ENCODE results near the gene TPH2. TPM values are rescaled to one million over a fixed set of nuclear protein-coding genes. Genes with fewer than 3 reads are reported as not detected.

TPH2 gene
- total RNA-seq, 1 experiment from 2014 or later = not detected

DNA sequence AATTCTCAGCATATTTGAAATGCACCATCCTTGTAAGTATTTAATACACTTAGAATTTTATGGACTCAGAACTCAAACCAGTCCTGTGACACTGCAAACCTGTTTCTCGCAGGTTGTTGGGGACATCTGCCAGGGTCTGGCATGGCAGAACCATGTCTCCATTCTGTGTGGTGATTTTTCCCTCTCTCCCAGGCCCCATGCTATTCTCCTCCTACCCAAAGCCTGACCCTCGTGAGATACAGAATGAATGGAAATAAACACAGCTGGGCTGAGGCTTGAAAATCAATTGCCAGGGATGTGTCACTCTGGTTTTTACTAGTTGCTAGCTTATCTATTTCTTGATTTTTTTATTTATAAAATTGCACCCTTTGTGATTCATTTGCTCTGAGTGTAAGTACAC lies 19.8 kb downstream of the TPH2 start:
- DNase-seq (ENCODE audit: extremely low read depth, low read depth) = no peak

DNA sequence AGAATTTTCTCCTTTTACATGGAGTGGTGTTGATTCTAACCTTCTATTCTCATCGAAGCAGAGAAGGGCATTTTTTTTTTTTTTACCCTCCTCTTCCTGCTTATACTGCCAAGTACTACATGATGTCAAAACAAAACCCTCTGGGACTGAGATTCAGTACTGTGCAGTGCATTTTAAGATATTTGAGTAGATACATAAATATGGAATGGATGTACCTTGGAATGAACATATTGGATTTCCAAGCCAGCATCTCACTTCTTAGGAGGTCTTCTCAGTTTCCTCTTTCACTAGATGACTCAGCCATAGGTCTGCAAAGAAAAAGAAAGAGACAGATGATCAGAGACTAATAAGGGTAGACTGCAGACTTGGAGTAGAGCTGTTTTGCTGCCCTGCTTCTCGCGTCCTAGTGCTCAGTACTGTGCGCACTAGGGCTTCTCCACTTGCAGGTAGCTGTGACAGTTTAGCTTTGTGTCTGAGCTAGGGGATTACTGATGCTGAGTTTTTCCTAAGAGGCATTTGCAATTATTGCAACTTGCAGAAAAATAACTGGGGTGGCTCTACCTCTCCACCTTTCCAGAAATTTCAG lies 20.4 kb downstream of the TPH2 start:
- no peak for DNase-seq (ENCODE audit: extremely low read depth, low read depth)

DNA sequence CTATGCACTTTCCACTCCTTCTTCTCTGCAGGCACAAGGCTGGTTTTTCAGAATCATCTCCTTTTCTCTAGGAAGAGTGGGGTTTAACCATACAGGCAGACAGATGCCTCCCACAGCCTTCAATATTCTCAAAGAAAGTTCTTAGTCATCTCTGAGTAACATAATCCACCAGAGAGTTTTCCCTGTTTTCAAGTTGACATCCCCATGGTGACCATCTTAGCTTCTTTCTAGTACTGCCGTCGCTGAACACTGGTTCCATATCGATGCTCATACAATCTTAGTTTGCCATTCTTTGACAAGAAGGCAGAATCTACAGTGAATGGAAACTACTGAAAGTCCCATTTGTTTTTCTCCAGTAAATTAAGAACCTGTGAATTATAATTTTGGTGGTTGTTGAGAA lies 28.6 kb downstream of the TPH2 start:
- no peak for DNase-seq (ENCODE audit: extremely low read depth, low read depth)

DNA sequence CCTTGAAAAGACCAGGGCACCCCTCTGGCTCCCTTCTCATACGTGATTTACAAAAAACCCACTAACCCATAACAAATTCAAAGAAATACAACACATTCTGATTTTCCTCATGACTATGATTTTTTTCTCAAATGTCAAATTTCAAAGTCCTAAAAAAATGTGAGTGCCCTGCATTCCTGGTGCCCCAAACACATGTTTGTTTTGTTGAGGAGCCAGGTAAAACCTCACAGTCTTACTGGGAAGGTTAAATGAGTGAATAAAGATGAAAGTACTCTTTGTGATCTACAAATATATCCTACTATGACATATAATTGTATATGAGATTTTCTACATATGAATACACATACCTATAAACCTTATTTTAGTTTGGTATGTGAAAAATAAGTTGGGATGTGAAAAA lies 30.7 kb downstream of the TPH2 start:
- no peak for DNase-seq (ENCODE audit: extremely low read depth, low read depth)

DNA sequence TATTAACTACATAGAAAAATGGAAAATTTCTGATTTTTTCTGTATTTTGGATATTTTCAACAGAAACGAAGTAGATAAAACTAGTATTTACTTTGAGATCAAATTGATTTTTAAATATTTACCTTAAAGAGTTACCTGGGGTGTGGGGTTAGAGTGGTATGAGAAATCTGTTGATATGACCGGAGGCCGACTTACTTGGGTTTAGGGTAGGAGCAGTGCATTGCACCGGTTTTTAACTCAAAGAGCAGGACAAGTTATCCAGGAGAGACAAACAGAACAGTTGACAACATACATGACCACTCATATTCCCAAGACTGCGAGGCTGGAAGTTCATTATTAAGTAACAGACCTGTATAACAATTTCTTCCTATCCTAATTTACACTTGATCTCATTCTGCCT lies 31.4 kb downstream of the TPH2 start:
- no peak for DNase-seq (ENCODE audit: extremely low read depth, low read depth)

DNA sequence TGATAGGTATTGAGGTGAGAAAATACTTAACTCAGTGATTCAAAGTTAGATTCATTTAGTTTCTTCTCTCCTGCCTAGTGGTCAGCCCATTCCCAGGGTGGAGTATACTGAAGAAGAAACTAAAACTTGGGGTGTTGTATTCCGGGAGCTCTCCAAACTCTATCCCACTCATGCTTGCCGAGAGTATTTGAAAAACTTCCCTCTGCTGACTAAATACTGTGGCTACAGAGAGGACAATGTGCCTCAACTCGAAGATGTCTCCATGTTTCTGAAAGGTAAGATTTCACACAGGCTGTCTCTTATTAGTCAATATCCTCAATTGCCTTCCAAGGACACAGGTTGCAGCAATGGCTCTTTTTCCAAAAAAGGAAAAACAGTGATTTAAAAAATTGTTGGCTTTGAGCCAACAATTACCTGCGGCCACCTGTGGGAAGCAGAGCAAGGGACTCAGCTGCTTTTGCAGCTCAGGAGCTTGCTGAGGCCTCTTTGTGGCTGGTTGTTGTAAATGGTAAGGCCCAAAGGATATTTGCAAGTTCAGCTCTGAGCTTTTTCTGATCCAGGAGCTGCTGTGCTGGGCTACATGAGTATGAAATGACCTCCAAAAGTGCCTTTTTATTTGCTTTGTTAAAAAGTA lies 33.9 kb downstream of the TPH2 start:
- DNase-seq (ENCODE audit: extremely low read depth, low read depth) = no peak

DNA sequence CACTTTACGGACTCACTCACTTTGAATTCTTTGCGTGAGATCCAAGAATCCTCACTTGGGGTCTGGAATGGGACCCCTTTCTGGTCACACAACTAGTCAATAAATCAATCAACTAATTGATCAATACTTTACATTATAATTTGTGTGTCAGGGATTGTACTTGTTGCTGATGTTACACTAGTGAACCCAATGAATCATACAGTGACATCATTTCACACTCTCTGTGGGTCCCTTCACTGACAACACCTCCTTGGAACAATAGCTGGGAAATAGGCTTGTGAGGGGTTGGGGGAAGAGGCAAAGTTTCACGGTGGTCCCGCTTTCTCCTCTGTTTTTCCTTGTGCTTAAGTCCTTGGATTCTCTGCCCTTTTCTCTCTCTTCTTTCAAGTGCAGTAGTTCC lies 35.0 kb downstream of the TPH2 start:
- no peak for DNase-seq (ENCODE audit: extremely low read depth, low read depth)

DNA sequence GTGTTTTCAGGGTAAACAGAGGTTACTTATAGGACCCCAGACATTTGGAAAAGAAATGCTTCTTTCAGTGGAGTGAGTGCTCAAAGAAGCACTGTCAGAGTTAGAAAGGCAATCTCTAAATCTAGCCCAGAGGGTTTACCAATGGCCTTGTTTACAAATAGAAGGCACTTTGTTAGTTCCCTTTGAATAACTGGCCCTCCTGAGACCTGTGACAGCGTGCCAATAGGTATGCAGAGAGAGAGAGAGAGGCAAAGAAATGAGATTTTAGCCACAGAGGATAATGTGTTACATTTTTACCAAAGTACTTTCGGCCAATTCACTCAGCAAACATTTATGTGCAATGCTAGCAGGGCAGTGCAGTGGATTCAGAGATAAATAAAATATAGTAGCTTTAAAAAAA lies 41.9 kb downstream of the TPH2 start:
- DNase-seq (ENCODE audit: extremely low read depth, low read depth) = no peak

DNA sequence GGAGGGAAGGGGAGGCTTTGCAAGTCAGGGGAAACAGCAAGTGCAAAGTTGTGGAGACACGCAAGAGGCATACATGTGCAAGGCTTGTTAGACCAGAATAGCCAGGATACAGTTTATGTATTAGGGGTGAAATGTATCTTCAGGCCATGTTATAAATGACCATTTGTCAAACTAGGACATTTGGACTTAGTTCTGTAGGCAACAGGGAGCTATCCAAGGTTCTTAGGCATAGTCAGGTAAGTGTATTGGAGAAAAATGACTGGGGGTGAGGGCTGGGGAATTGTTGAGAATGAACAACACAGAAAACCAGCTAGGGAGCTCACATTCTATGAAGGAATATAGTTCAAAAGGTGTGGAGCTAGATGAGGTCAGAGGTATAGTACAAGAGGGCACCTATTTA lies 42.5 kb downstream of the TPH2 start:
- no peak for DNase-seq (ENCODE audit: extremely low read depth, low read depth)

DNA sequence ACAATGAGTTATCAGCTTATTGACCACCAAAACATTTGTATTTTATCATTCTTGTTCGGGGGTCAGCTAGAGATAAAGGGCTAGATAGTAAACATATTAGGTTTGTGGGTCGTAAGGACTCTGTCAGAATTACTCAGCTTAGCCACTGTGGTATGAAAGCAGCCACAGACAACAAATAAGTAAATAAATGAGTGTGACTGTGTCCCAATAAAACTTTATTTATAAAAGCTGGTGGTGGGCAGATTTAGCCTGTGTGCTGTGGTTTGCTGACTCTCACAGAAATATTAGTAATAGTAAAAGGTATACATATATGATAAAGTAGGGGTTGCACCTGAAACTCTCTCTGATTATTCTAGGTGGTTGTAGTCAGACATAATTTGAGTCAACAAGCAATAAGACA lies 56.1 kb downstream of the TPH2 start:
- no peak for DNase-seq (ENCODE audit: extremely low read depth, low read depth)

DNA sequence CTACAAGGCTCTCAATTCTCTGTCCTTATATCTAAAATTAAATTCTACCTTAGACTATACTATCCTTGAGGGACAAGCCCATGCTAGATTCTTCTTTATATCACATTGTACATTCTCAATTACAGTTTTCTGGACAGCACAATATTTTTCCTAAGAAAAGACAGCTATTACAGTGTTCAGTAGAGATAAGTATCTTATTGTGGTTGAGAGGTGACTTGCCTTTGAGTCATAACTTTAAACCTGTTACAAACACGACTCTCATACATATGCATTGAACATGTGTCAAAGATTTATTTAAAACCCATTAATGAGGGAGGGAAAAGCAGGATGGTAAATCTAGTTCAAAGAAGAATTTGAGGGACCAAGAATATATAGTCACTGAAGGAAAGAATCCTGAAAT lies 61.1 kb downstream of the TPH2 start:
- no peak for DNase-seq (ENCODE audit: extremely low read depth, low read depth)

DNA sequence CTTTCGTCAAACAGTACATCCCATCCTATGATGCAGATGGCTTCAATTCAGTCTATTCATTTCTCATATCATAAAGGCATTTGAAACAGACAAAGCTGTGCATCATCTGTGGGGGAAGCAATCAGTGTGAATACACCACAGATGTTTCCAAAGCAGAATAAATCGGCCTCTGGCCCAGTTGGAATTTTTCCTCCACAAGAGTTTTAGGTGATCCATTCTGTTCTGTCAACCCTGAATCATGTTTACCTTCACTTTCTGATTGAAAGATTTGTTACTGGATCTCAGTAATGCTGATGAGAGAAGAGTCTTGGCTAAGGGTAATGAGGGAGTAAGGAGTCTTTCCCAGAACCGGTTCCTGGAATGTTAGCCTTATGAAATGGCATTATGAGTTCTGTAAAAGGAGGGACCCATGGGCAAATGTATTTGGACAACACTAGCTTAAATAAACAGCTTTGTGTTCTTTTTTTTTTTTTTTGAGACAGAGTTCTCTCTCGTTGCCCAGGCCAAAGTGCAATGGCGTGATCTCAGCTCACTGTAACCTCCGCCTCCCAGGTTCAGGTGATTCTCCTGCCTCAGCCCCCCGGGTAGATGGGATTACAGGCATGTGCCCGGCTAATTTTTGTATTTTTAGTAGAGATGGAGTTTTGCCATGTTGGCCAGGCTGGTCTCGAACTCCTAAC lies 62.5 kb downstream of the TPH2 start:
- no peak for DNase-seq (ENCODE audit: extremely low read depth, low read depth)

DNA sequence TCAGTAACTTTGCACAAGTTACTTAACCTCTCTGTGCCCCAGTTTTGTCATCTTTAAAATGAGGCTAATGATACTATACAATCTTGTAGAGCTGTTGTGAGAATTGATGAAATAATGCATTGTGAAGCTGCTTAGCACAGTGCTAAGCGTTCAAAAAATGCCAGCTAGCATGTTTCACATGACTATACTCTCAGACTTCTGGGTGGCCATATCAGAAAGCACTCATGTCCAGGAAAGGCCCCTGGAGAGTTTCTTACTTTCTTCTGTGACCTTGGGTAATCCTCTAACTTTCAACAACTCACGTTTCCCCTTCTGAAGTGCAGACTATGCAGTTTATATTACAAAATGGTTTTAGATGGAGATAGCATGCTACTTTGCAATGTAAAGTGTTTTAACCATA lies 68.1 kb downstream of the TPH2 start:
- no peak for DNase-seq (ENCODE audit: extremely low read depth, low read depth)

DNA sequence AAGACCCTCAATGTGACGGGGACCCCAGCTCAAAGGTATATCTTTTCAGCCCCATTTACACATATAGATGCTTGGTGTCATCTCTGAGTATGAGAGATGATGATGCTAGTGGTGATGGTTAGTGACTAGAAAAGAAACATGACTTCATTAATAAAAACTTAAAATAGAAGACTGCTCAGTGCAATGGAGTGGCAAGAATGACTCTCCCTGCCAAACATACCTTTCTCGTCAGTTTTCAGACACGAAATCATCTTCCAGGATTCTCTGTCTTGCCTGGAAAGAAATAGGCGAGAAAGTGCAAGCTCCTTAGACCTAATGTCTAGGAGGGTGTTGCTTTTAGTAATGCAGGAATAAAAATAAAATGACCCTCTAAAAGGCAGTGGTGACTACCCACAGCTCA lies 71.7 kb downstream of the TPH2 start:
- no peak for DNase-seq (ENCODE audit: extremely low read depth, low read depth)

DNA sequence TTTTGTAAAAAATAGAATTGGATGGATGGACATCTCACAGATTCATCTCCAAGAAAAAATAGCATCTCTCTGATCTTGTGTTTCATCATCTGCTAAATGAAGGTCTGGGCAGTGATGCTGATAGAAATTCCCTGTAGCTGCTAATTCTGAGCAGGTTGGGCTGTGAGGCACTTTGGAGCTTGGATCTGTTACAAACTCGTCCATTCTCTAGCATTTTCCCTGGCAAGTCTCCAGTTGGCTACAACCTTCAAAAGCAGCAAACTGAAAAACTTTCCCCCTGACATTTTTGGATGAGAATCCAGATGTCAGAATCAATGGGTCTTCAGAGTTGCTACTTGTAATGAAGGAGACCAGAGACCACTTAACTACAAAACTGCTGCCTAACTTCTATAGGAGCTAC lies 72.7 kb downstream of the TPH2 start:
- no peak for DNase-seq (ENCODE audit: extremely low read depth, low read depth)

DNA sequence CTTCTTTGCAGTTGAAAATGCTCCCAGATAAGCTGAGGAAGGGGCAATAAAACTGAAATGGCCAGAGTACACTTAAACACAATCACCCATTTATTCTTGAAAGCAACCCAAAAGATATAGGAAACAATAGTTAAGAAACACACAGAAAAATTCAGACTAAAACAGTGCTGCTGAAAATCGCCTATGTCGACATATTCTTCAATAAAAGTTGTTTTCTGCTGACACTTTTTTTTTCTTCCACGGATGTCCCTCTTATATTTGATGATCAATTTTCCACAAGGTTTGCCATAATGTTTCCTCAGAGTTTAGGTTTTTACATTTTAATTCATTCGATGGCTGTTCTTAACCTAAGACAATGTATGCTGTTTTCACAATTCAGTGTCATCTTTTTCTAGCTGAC lies 74.2 kb downstream of the TPH2 start:
- DNase-seq (ENCODE audit: extremely low read depth, low read depth) = no peak

DNA sequence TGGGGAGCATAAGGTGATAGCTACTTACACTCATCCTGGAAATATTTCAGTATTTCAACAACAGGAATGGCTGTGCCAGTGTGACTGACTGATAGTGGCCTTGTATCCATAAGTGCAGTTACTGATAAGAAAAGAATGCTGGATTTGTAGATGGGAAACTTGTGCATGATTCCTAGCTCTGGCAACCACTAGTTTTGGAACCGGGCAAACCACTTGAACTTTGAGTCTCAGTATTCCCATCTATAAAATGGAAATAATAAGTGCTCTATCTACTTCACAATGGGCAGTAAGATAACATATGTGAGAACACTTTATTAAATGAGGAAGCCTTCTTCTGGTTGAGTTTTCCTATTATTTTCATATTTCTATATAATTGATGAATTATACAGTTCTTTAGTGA lies 77.2 kb downstream of the TPH2 start:
- DNase-seq (ENCODE audit: extremely low read depth, low read depth) = no peak

DNA sequence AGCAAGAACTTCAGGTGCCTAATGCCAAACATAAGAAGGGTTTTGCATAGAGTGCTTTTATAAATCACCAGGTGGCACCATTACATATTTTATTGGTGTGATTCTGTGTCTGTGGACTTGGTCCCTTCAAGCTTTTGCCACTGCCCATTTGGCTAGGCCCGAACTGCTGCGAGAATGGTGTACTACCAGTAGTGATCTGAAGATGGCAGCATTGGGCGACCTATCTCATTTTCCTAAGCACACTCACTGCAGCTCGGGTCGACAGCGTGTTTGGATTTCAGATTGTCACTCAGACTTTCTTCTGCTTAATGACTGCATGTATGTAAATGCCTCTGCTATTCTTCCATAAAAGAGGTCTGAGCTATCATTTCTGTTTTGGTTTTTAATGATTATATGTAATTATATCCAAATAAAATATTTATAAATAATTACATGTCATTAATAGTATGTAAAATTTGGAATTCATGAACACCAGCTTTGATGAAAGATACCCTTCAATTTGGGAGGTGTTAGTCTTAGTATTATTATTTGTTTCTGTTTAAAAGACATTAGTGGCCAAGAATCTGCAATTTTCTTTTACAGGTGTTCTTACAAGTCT lies 78.5 kb downstream of the TPH2 start:
- DNase-seq (ENCODE audit: extremely low read depth, low read depth) = peak; percentile 70

DNA sequence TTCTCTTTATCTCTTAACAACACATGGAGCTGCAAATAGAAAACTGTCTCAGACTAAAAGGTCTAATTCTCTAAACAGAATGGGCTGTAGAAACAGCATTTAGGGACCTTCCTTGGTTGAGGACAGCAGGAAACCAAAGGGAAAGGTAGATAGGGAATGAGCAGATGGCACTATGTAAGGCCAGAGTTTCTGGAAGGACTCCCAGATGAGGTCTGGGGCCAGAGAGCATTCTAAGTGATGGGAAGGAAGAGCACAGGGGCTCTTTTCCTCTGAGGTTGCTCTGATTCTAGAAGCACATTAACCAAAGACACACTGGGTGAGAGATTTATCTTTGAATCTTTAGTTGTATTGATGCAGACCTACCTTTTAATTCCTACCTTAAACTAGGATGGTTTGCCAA lies 79.4 kb downstream of the TPH2 start:
- DNase-seq (ENCODE audit: extremely low read depth, low read depth) = no peak

DNA sequence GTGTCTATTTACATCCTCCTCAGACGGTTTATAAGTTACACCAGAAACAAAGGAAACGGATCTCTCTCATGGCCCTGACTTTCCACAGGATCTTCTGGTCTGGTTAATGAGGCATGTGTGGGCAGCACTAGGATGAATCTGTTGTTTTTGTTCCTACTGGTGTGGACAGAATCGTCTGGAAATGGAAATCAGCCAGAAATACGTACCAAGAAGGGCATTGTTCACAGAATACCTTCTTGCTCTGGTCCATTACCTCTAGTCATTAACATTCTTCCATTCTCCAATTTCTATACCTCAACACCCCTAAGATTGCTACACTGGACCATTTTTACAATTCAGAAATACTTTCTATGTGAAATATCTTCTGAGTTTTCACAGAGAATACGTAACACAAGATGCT lies 86.0 kb downstream of the TPH2 start:
- no peak for DNase-seq (ENCODE audit: extremely low read depth, low read depth)

DNA sequence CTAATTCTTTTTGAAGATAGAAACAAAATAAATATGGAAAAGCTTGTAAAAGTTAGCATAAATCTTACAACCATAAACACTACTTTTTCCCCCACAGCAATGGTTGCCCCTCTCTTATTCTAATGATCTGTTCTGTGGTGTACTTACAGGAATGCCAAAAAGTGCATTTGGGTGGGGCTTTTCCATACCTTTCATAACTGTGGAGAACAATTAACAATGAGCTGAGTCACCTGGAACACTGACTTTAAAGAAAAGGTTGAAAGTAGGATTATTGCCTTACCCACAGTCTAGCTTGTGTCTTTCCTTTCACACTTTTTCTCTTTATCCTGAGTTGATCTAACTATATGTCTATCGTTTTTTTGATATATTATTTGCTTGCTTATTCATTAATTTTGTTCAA lies 86.9 kb downstream of the TPH2 start:
- DNase-seq (ENCODE audit: extremely low read depth, low read depth) = no peak

DNA sequence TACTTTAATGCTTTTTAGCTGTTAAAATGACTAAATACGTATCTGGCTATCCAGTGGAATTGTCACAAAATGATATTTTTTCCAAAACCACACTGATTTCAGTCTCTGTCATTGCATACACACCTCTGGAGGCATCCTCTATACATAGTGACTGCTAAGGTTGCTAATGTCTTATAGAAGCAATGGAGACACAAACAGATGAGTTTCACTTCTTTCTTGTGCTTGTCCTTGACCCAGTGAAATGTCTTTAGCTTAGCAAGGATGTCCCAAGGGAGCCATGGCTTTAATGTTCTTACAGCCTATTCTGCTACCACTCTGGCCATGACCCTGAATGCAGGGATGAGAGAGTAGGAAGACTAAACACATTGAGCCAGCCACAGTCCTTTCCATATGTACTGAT lies 90.3 kb downstream of the TPH2 start:
- DNase-seq (ENCODE audit: extremely low read depth, low read depth) = no peak

Measured in NCI-H460 (cell line).